WI38 (cell line): Measurements from ENCODE around the gene PCLO.

Source experiments
- H3K4me3 ChIP-seq: 2 replicates; pipeline ENCODE4 v1.5.1; 2011; ENCODE audit warnings: low read depth, mild to moderate bottlenecking, control low read depth, low read length
- CTCF ChIP-seq: IDR thresholded peaks from 2 replicates; pipeline ENCODE4 v1.5.1; 2012; ENCODE audit warnings: low read depth, mild to moderate bottlenecking, control low read depth, low read length

Gene PCLO

GRCh38 chr7:82965088-82966036, 197.3 kb downstream of the PCLO start:
- no peak for TF ChIP-seq CTCF
- no peak overlapping the region for H3K4me3 ChIP-seq

GRCh38 chr7:82964150-82964882, 198.4 kb downstream of the PCLO start:
- H3K4me3 ChIP-seq: no peak overlapping the region
- TF ChIP-seq CTCF: no peak

- no peak for TF ChIP-seq CTCF
- no peak overlapping the region for H3K4me3 ChIP-seq
Measured at GRCh38 chr7:82961240-82961639, 201.4 kb downstream of the PCLO start.

- TF ChIP-seq CTCF: no peak
- no peak overlapping the region for H3K4me3 ChIP-seq
Measured at GRCh38 chr7:82959528-82959927, 203.2 kb downstream of the PCLO start.

- TF ChIP-seq CTCF: no peak
- no peak overlapping the region for H3K4me3 ChIP-seq
Measured at GRCh38 chr7:82957521-82957920, 205.2 kb downstream of the PCLO start.

GRCh38 chr7:82953324-82954027, 209.2 kb downstream of the PCLO start:
- TF ChIP-seq CTCF: no peak
- H3K4me3 ChIP-seq: no peak overlapping the region
